GM23338 (cell line): ENCODE results near the gene ANO10. TPM values are rescaled to one million over a fixed set of nuclear protein-coding genes. Genes with fewer than 3 reads are reported as not detected.

Experiments used
- ATAC-seq: fragments of 200-7000 bp; cut with Tn5 transposase; 3 replicates; pipeline ENCODE4 v1.9.1; 2020
- DNase-seq: peaks from one replicate; pipeline ENCODE4 v3.0.0-alpha.2; 2015; ENCODE audit warnings: low spot score
- H2AFZ ChIP-seq: fragments of 200-600 bp; sonication (generic); 2 replicates; pipeline ENCODE4 v1.8.0; 2016; ENCODE audit warnings: antibody characterized with exemption, mild to moderate bottlenecking, moderate library complexity
- H3F3A ChIP-seq: fragments of 200-600 bp; sonication (generic); replicated peaks from 2 replicates; pipeline ENCODE4 v1.8.0; 2017; ENCODE audit warnings: antibody characterized with exemption, mixed run types, low read depth
- H3K27ac ChIP-seq: fragments of 200-600 bp; sonication (generic); 2 replicates; pipeline ENCODE4 v1.6.1; 2016; ENCODE audit warnings: low read depth
- H3K27me3 ChIP-seq: fragments of 200-600 bp; sonication (generic); 2 replicates; pipeline ENCODE4 v1.8.0; 2016; ENCODE audit warnings: mild to moderate bottlenecking, mixed run types, moderate library complexity; ENCODE audit not compliant: insufficient read depth
- H3K36me3 ChIP-seq: fragments of 200-600 bp; sonication (generic); 2 replicates; pipeline ENCODE4 v1.8.0; 2016; ENCODE audit warnings: mild to moderate bottlenecking; ENCODE audit not compliant: insufficient read depth
- H3K4me1 ChIP-seq: fragments of 200-600 bp; sonication (generic); 2 replicates; pipeline ENCODE4 v1.8.0; 2016; ENCODE audit warnings: mild to moderate bottlenecking, moderate library complexity; ENCODE audit not compliant: insufficient read depth
- H3K4me2 ChIP-seq: fragments of 200-600 bp; sonication (generic); 2 replicates; pipeline ENCODE4 v1.7.1; 2017; ENCODE audit warnings: mixed run types
- H3K4me3 ChIP-seq: fragments of 200-600 bp; sonication (generic); 2 replicates; pipeline ENCODE4 v1.6.1; 2016; ENCODE audit warnings: mixed run types
- H3K79me2 ChIP-seq: fragments of 200-600 bp; sonication (generic); replicated peaks from 2 replicates; pipeline ENCODE4 v1.8.0; 2017; ENCODE audit warnings: mild to moderate bottlenecking; ENCODE audit not compliant: insufficient read depth
- H3K9me2 ChIP-seq: fragments of 200-600 bp; sonication (generic); 2 replicates; pipeline ENCODE4 v1.8.0; 2017; ENCODE audit not compliant: insufficient read depth
- H4K20me1 ChIP-seq: fragments of 200-600 bp; sonication (generic); replicated peaks from 2 replicates; pipeline ENCODE4 v1.8.0; 2017; ENCODE audit warnings: mild to moderate bottlenecking; ENCODE audit not compliant: insufficient read depth
- H3K27ac Mint-ChIP-seq: 2 replicates; pipeline ENCODE4 v1.8.0; 2020; ENCODE audit warnings: inconsistent platforms, mild to moderate bottlenecking, moderate library complexity, mixed read lengths
- H3K27me3 Mint-ChIP-seq: 3 replicates; pipeline ENCODE4 v1.8.0; 2022; ENCODE audit warnings: low read depth, mild to moderate bottlenecking, moderate library complexity, mixed read lengths, inconsistent platforms; ENCODE audit not compliant: insufficient read depth, poor library complexity
- H3K36me3 Mint-ChIP-seq: 3 replicates; pipeline ENCODE4 v1.8.0; 2021; ENCODE audit warnings: low read depth, mild to moderate bottlenecking, inconsistent platforms, moderate library complexity, mixed read lengths
- H3K4me1 Mint-ChIP-seq: 3 replicates; pipeline ENCODE4 v1.8.0; 2020; ENCODE audit warnings: mild to moderate bottlenecking, inconsistent platforms, mixed read lengths
- H3K4me3 Mint-ChIP-seq: 3 replicates; pipeline ENCODE4 v1.8.0; 2021; ENCODE audit warnings: moderate library complexity, mild to moderate bottlenecking, inconsistent platforms, mixed read lengths
- H3K9me3 Mint-ChIP-seq: 3 replicates; pipeline ENCODE4 v1.8.0; 2020; ENCODE audit warnings: moderate library complexity, mild to moderate bottlenecking, inconsistent platforms, mixed read lengths
- JUNB ChIP-seq: IDR thresholded peaks from one replicate; pipeline ENCODE4 v1.6.1; 2016; ENCODE audit warnings: antibody characterized with exemption; ENCODE audit not compliant: unreplicated experiment
- NANOG ChIP-seq: IDR thresholded peaks from 2 replicates; pipeline ENCODE4 v1.6.1; 2016; ENCODE audit warnings: antibody characterized with exemption, borderline replicate concordance
- ZNF114 ChIP-seq: fragments of 250-450 bp; sonication (Bioruptor Pico); IDR thresholded peaks from 2 replicates; pipeline ENCODE4 v1.5.0; 2020; ENCODE audit warnings: mild to moderate bottlenecking, moderate library complexity
- ZNF331 ChIP-seq: fragments of 250-450 bp; sonication (Bioruptor Pico); IDR thresholded peaks from 2 replicates; pipeline ENCODE4 v1.5.0; 2020; ENCODE audit warnings: low read depth, mild to moderate bottlenecking, moderate library complexity
- polyA plus RNA-seq: library from polyadenylated mRNA; unstranded; fragments of >200 nt; fragmentation: Nextera tagmentation; extraction: Ambion mirVana; gene quantifications from 2 replicates; pipeline ENCODE4 v1.2.1, GENCODE V29; 2016
- total RNA-seq: library from RNA; depleted of rRNA; stranded (reverse); fragments of >200 nt; shearing (Covaris generic); gene quantifications from 2 replicates; pipeline ENCODE4 v1.2.3, GENCODE V29; 2014
- TF ChIP-seq, protein P1 (sequence below), 2 experiments: fragments of 200-600 bp in 1 of 2; sonication (generic) in 1 of 2; conservative IDR thresholded peaks; 2 replicates each; pipeline versions ENCODE4 v1.5.1 to v1.6.1; 2016 to 2017; ENCODE audit warnings: antibody characterized with exemption in 2 of 2, low read depth in 2 of 2, mild to moderate bottlenecking in 2 of 2, moderate library complexity in 1 of 2
- TF ChIP-seq, protein P2 (sequence below): IDR thresholded peaks from 2 replicates; pipeline ENCODE4 v1.6.1; 2016; ENCODE audit warnings: antibody characterized with exemption
- TF ChIP-seq, protein P3 (sequence below): IDR thresholded peaks from one replicate; pipeline ENCODE4 v1.6.1; 2018; ENCODE audit warnings: antibody characterized with exemption; ENCODE audit not compliant: unreplicated experiment
- TF ChIP-seq, protein P4 (sequence below): fragments of 250-450 bp; sonication (Bioruptor Pico); IDR thresholded peaks from 2 replicates; pipeline ENCODE4 v1.5.0; 2020; ENCODE audit warnings: mild to moderate bottlenecking, moderate library complexity

Gene ANO10
- total and polyA plus RNA-seq, 2 experiments from 2014 or later, result 29.2 to 48.1 TPM

DNA sequence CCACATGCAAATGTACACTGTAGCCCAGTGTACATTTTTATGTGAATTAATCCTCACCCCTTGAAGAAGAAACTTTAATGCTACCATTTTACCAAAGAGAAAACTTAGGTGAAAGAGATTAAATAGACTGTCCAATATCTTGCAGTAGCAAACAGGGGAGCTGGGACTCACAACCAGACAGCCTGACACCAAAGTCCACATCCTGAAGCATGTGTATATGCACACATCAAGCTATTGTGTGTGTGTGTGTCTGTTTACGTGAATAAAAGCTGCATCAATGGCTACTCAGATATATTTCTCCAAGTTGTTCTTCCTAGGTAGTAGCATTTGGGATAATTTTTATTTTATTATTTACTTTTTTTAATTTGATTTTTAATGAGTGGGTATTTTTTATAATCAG is 6.7 kb downstream of the ANO10 start (continued):
- TF ChIP-seq, protein P1, sequence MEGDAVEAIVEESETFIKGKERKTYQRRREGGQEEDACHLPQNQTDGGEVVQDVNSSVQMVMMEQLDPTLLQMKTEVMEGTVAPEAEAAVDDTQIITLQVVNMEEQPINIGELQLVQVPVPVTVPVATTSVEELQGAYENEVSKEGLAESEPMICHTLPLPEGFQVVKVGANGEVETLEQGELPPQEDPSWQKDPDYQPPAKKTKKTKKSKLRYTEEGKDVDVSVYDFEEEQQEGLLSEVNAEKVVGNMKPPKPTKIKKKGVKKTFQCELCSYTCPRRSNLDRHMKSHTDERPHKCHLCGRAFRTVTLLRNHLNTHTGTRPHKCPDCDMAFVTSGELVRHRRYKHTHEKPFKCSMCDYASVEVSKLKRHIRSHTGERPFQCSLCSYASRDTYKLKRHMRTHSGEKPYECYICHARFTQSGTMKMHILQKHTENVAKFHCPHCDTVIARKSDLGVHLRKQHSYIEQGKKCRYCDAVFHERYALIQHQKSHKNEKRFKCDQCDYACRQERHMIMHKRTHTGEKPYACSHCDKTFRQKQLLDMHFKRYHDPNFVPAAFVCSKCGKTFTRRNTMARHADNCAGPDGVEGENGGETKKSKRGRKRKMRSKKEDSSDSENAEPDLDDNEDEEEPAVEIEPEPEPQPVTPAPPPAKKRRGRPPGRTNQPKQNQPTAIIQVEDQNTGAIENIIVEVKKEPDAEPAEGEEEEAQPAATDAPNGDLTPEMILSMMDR (conservative IDR thresholded peaks at IDR 0.05; ENCODE audit: low read depth in 2 of 2), result no peak
- TF ChIP-seq NANOG, result no peak
- TF ChIP-seq, protein P2, sequence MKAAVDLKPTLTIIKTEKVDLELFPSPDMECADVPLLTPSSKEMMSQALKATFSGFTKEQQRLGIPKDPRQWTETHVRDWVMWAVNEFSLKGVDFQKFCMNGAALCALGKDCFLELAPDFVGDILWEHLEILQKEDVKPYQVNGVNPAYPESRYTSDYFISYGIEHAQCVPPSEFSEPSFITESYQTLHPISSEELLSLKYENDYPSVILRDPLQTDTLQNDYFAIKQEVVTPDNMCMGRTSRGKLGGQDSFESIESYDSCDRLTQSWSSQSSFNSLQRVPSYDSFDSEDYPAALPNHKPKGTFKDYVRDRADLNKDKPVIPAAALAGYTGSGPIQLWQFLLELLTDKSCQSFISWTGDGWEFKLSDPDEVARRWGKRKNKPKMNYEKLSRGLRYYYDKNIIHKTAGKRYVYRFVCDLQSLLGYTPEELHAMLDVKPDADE, result no peak

DNA sequence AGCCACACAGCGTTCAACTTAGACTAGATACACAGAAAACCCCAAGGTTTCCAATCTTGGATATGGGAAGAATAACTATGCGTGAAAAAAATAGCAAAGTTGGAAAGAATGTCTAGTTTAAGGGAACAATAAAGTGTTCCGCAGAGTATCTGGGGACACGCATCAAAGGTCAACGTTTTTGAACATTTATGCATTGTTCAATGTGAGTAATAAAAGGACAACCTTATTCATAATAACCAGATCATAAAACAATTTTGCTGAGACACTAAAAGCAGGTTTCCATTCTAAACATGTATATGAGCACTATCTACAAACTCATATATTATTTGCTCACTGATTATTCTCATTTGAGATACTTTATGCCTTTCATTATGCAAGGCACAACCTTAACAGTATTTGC is 7.8 kb downstream of the ANO10 start:
- no peak overlapping the region for H3K27ac Mint-ChIP-seq
- no peaks in the 10 kb centered on the region for H3F3A ChIP-seq
- no peak overlapping the region for H3K27ac ChIP-seq
- H3K36me3 ChIP-seq, result no peaks in the 10 kb centered on the region
- no peak overlapping the region for H2AFZ ChIP-seq
- H3K9me2 ChIP-seq, result no peaks in the 10 kb centered on the region; the same call in 1 of the 2 replicates
- H3K4me3 Mint-ChIP-seq, result no peak overlapping the region
- DNase-seq (no peak), ATAC-seq (no peak)
- H3K9me3 Mint-ChIP-seq, result no peaks in the 10 kb centered on the region
- TF ChIP-seq ZNF114 (CRISPR knock-in tag) (no peak), ZNF331 (no peak), JUNB (no peak)
- TF ChIP-seq, protein P3, sequence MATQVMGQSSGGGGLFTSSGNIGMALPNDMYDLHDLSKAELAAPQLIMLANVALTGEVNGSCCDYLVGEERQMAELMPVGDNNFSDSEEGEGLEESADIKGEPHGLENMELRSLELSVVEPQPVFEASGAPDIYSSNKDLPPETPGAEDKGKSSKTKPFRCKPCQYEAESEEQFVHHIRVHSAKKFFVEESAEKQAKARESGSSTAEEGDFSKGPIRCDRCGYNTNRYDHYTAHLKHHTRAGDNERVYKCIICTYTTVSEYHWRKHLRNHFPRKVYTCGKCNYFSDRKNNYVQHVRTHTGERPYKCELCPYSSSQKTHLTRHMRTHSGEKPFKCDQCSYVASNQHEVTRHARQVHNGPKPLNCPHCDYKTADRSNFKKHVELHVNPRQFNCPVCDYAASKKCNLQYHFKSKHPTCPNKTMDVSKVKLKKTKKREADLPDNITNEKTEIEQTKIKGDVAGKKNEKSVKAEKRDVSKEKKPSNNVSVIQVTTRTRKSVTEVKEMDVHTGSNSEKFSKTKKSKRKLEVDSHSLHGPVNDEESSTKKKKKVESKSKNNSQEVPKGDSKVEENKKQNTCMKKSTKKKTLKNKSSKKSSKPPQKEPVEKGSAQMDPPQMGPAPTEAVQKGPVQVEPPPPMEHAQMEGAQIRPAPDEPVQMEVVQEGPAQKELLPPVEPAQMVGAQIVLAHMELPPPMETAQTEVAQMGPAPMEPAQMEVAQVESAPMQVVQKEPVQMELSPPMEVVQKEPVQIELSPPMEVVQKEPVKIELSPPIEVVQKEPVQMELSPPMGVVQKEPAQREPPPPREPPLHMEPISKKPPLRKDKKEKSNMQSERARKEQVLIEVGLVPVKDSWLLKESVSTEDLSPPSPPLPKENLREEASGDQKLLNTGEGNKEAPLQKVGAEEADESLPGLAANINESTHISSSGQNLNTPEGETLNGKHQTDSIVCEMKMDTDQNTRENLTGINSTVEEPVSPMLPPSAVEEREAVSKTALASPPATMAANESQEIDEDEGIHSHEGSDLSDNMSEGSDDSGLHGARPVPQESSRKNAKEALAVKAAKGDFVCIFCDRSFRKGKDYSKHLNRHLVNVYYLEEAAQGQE, result no peak
- TF ChIP-seq, protein P4, sequence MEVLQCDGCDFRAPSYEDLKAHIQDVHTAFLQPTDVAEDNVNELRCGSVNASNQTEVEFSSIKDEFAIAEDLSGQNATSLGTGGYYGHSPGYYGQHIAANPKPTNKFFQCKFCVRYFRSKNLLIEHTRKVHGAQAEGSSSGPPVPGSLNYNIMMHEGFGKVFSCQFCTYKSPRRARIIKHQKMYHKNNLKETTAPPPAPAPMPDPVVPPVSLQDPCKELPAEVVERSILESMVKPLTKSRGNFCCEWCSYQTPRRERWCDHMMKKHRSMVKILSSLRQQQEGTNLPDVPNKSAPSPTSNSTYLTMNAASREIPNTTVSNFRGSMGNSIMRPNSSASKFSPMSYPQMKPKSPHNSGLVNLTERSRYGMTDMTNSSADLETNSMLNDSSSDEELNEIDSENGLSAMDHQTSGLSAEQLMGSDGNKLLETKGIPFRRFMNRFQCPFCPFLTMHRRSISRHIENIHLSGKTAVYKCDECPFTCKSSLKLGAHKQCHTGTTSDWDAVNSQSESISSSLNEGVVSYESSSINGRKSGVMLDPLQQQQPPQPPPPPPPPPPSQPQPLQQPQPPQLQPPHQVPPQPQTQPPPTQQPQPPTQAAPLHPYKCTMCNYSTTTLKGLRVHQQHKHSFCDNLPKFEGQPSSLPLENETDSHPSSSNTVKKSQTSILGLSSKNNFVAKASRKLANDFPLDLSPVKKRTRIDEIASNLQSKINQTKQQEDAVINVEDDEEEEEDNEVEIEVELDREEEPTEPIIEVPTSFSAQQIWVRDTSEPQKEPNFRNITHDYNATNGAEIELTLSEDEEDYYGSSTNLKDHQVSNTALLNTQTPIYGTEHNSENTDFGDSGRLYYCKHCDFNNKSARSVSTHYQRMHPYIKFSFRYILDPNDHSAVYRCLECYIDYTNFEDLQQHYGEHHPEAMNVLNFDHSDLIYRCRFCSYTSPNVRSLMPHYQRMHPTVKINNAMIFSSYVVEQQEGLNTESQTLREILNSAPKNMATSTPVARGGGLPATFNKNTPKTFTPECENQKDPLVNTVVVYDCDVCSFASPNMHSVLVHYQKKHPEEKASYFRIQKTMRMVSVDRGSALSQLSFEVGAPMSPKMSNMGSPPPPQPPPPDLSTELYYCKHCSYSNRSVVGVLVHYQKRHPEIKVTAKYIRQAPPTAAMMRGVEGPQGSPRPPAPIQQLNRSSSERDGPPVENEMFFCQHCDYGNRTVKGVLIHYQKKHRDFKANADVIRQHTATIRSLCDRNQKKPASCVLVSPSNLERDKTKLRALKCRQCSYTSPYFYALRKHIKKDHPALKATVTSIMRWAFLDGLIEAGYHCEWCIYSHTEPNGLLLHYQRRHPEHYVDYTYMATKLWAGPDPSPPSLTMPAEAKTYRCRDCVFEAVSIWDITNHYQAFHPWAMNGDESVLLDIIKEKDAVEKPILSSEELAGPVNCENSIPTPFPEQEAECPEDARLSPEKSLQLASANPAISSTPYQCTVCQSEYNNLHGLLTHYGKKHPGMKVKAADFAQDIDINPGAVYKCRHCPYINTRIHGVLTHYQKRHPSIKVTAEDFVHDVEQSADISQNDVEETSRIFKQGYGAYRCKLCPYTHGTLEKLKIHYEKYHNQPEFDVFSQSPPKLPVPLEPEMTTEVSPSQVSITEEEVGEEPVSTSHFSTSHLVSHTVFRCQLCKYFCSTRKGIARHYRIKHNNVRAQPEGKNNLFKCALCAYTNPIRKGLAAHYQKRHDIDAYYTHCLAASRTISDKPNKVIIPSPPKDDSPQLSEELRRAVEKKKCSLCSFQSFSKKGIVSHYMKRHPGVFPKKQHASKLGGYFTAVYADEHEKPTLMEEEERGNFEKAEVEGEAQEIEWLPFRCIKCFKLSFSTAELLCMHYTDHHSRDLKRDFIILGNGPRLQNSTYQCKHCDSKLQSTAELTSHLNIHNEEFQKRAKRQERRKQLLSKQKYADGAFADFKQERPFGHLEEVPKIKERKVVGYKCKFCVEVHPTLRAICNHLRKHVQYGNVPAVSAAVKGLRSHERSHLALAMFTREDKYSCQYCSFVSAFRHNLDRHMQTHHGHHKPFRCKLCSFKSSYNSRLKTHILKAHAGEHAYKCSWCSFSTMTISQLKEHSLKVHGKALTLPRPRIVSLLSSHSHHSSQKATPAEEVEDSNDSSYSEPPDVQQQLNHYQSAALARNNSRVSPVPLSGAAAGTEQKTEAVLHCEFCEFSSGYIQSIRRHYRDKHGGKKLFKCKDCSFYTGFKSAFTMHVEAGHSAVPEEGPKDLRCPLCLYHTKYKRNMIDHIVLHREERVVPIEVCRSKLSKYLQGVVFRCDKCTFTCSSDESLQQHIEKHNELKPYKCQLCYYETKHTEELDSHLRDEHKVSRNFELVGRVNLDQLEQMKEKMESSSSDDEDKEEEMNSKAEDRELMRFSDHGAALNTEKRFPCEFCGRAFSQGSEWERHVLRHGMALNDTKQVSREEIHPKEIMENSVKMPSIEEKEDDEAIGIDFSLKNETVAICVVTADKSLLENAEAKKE, result no peak
- peaks cover 72% of the 10 kb centered on the region for H3K79me2 ChIP-seq
- peaks cover 15% of the 10 kb centered on the region for H3K4me1 Mint-ChIP-seq
- no peaks in the 10 kb centered on the region for H3K36me3 Mint-ChIP-seq
- 0 out of 2 replicates have a peak, but pooled peaks cover 2% of the 10 kb centered on the region for H3K4me1 ChIP-seq
- H3K4me2 ChIP-seq, result no peak overlapping the region
- H3K27me3 Mint-ChIP-seq, result peaks cover 6% of the 10 kb centered on the region
- no peaks in the 10 kb centered on the region for H3K27me3 ChIP-seq
- H4K20me1 ChIP-seq, result no peaks in the 10 kb centered on the region; the same call in none of the 2 replicates
- no peak overlapping the region for H3K4me3 ChIP-seq
